HepG2 (cell line): ENCODE measurements around the gene COCH. TPM values are rescaled to one million over a fixed set of nuclear protein-coding genes. Genes with fewer than 3 reads are reported as not detected.

ENCODE experiments used
- ATAC-seq: fragments of 200-7000 bp; cut with Tn5 transposase; 3 replicates; pipeline ENCODE4 v1.9.1; 2020; ENCODE audit warnings: mild to moderate bottlenecking, moderate library complexity
- BruUV-seq: library from RNA; stranded (reverse); fragments of 400-500 nt; replicated peaks from 2 replicates; lab custom pipeline; 2021; lab: Mats Ljungman, UMichigan
- CTCF ChIA-PET: fragments of 300-600 bp; formaldehyde crosslinking; extraction: SDS; loops from one replicate; lab custom pipeline; 2021; ENCODE audit warnings: low total read pairs, inconsistent platforms, low intra/inter-chr PET ratio; lab: Yijun Ruan, JAX
- POLR2A ChIA-PET: fragments of 350-600 bp; sonication (Branson Sonifier 250); formaldehyde crosslinking; loops from one replicate; lab custom pipeline; 2020; ENCODE audit warnings: antibody characterized with exemption, inconsistent platforms; lab: Yijun Ruan, JAX
- DNase-seq: peaks from one replicate; pipeline ENCODE4 v3.0.0-alpha.2; 2015; ENCODE audit warnings: low spot score
- FAIRE-seq: peaks from 3 replicates; lab custom pipeline; 2011; peaks lifted over from hg19 to GRCh38; lab: Jason Lieb, UNC
- H2AFZ ChIP-seq: one replicate; pipeline ENCODE4 v1.6.1; 2011; ENCODE audit warnings: low read length, inconsistent platforms
- H3K27ac ChIP-seq: fragments of 300-600 bp; 3 replicates; pipeline ENCODE4 v1.8.0; 2011; ENCODE audit warnings: mixed run types, mild to moderate bottlenecking, mixed read lengths, low read length, inconsistent platforms; ENCODE audit not compliant: insufficient read depth; ENCODE audit errors: extremely low read length
- H3K27me3 ChIP-seq, 2 experiments: fragments of 200-600 bp in 1 of 2; 2 replicates in 1 of 2; 3 replicates in 1 of 2; pipeline versions ENCODE4 v1.6.0 to v1.8.0; 2011; ENCODE audit warnings: low read length in 2 of 2, mild to moderate bottlenecking in 2 of 2, moderate library complexity in 2 of 2, inconsistent platforms in 1 of 2; ENCODE audit not compliant: insufficient read depth in 2 of 2, control insufficient read depth in 1 of 2
- H3K36me3 ChIP-seq, 2 experiments: fragments of 200-600 bp in 1 of 2; replicated peaks in 1 of 2; 2 replicates in 1 of 2; 3 replicates in 1 of 2; pipeline versions ENCODE4 v1.5.1 to v1.8.0; 2011; ENCODE audit warnings: low read length in 2 of 2, inconsistent platforms in 1 of 2; ENCODE audit not compliant: insufficient read depth in 2 of 2, control insufficient read depth in 1 of 2
- H3K4me1 ChIP-seq: 2 replicates; pipeline ENCODE4 v1.5.1; 2012; ENCODE audit warnings: low read length, inconsistent platforms; ENCODE audit not compliant: insufficient read depth
- H3K4me2 ChIP-seq: 2 replicates; pipeline ENCODE4 v1.6.0; 2011; ENCODE audit warnings: low read depth, low read length, inconsistent platforms
- H3K4me3 ChIP-seq, 3 experiments: fragments of 200-600 bp in 1 of 3; sonication (generic), shearing (Covaris generic) in 1 of 3; replicated peaks in 1 of 3; 2 replicates each; pipeline ENCODE4 v1.5.1; 2011 to 2016; ENCODE audit warnings: low read length in 3 of 3, inconsistent platforms in 2 of 3, low read depth in 2 of 3, mild to moderate bottlenecking in 2 of 3, control low read depth in 1 of 3, mixed read lengths in 1 of 3; ENCODE audit not compliant: insufficient read depth in 1 of 3
- H3K79me2 ChIP-seq: one replicate; pipeline ENCODE4 v1.6.1; 2011; ENCODE audit warnings: low read length, inconsistent platforms; ENCODE audit not compliant: insufficient read depth
- H3K9ac ChIP-seq: 2 replicates; pipeline ENCODE4 v1.6.0; 2011; ENCODE audit warnings: mild to moderate bottlenecking, low read depth, low read length, inconsistent platforms; ENCODE audit not compliant: insufficient read depth
- H3K9me3 ChIP-seq: 2 replicates; pipeline ENCODE4 v1.5.1; 2012; ENCODE audit warnings: mild to moderate bottlenecking, low read length
- H4K20me1 ChIP-seq: 2 replicates; pipeline ENCODE4 v1.6.0; 2011; ENCODE audit warnings: inconsistent platforms, mild to moderate bottlenecking, low read length, moderate library complexity; ENCODE audit not compliant: insufficient read depth
- BORCS8-MEF2B ChIP-seq: sonication (generic); formaldehyde crosslinking; IDR thresholded peaks from 2 replicates; pipeline ENCODE4 v1.8.0; 2022; ENCODE audit warnings: mild to moderate bottlenecking, missing genetic modification reagents
- CHD4 ChIP-seq: fragments of 200-600 bp; sonication (generic); IDR thresholded peaks from 2 replicates; pipeline ENCODE4 v1.7.0; 2017; ENCODE audit warnings: mild to moderate bottlenecking, low read length, borderline replicate concordance
- HOXA5 ChIP-seq: sonication (generic); formaldehyde crosslinking; IDR thresholded peaks from 2 replicates; pipeline ENCODE4 v1.4.0; 2020; ENCODE audit warnings: missing genetic modification reagents
- PLRG1 ChIP-seq: fragments of 450-650 bp; conservative IDR thresholded peaks from 2 replicates; pipeline ENCODE4 v1.6.1; 2016
- WGBS: methylation state at CpG from one replicate; pipeline ENCODE4 v1.1.6; 2017; ENCODE audit warnings: low lambda C conversion rate; 5-methylcytosine and 5-hydroxymethylcytosine counted together
- in situ Hi-C: cut with HindIII; loops from 2 replicates; pipeline ENCODE4 v1.10.0; 2017; ENCODE audit warnings: low pct_unique_long_range_greater_than_20kb; ENCODE audit not compliant: extremely low pct_ligation_motif_present
- intact Hi-C: fragments of 100-400 bp; cut with micrococcal nuclease; formaldehyde crosslinking; loops from one replicate; pipeline ENCODE4 v1.10.0; 2022; ENCODE audit not compliant: unreplicated experiment
- polyA plus RNA-seq, 8 experiments: library from polyadenylated mRNA; depleted of rRNA in 3 of 8; stranded (reverse) in 7 of 8; unstranded in 1 of 8; fragments of >200 nt; fragmentation: Illumina TruSeq in 4 of 8; extraction: Trizol in 4 of 8; gene quantifications; 2 replicates each; pipeline versions ENCODE4 v1.2.1 to v1.2.3, GENCODE V29; 2011 to 2016; ENCODE audit warnings: low read depth in 4 of 8, missing spikeins in 1 of 8, mixed read lengths in 1 of 8; ENCODE audit not compliant: insufficient read depth in 1 of 8
- total RNA-seq, 5 experiments: library from RNA; depleted of rRNA; stranded (reverse); fragments of >200 nt; fragmentation: Illumina TruSeq; extraction: Trizol; gene quantifications; 2 replicates each; pipeline ENCODE4 v1.2.3, GENCODE V29; 2016; ENCODE audit warnings: low read depth in 1 of 5
- TF ChIP-seq, protein P1 (sequence below): sonication (generic); formaldehyde crosslinking; IDR thresholded peaks from 2 replicates; pipeline ENCODE4 v1.5.1; 2020; ENCODE audit warnings: mild to moderate bottlenecking, missing genetic modification reagents

The COCH gene
- total and polyA plus RNA-seq, 2 of the 13 experiments (the other 11 are each of a cell fraction or from before 2014, with no cell fraction given), result 78.2 to 79.3 TPM

DNA sequence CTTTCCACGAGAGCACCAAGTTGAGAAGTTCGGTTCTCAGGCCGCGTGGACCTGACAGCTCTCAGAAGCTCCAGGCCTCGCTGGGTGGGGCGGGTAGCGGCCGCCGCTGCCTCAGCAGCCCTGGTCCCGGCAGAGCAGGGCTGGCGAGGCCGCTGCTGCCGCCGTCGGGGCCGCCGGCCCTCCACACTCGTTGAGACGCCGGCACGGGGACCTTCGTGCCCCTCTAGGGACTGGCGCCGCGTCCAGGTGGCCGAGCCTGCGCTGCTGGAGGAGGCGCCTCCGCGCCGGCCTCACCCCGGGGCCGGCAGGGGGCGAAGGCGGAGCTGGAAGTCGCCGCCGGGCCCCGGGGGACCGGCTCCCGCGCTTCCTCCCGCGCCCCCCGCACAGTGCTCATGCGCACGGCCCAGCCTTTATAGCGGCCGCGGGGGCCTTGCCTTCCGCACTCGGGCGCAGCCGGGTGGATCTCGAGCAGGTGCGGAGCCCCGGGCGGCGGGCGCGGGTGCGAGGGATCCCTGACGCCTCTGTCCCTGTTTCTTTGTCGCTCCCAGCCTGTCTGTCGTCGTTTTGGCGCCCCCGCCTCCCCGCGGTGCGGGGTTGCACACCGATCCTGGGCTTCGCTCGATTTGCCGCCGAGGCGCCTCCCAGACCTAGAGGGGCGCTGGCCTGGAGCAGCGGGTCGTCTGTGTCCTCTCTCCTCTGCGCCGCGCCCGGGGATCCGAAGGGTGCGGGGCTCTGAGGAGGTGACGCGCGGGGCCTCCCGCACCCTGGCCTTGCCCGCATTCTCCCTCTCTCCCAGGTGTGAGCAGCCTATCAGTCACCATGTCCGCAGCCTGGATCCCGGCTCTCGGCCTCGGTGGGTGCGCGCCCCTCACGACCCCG, at the start of gene COCH (continued):
- peak; percentile 94 for TF ChIP-seq BORCS8-MEF2B (CRISPR knock-in tag)
- peak; percentile 94 for TF ChIP-seq HOXA5 (CRISPR knock-in tag)

DNA sequence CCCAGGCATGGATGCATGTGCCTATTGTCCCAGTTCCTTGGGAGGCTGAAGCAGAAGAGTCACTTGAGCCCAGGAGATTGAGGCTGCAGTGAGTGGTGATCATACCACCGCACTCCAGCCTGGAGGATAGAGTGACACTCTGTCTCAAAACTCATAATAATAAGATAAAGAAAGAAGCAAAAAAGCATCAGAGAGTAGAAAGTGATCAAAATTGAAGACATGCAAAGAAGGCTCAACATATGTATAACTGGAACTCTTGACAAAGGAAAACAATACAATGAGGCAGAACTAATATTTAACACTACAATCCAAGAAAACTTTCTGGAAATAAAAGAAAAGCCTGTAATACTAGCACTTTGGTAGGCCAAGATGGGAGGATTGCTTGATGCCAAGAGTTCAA, 48.3 kb upstream of the COCH start:
- Histone ChIP-seq H3K4me2 (no peak overlapping the region), H3K79me2 (no peaks in the 10 kb centered on the region), H4K20me1 (no peaks in the 10 kb centered on the region), H3K36me3 (no peaks in the 10 kb centered on the region), H3K9me3 (peaks cover 21% of the 10 kb centered on the region), H3K4me1 (no peaks in the 10 kb centered on the region), H3K27ac (no peak overlapping the region), H3K4me3 (no peak overlapping the region), H3K9ac (no peak overlapping the region), H3K27me3 (peaks cover 0 to 7% of the 10 kb centered on the region in 2 experiments; a peak in 1 of 5 replicates), H2AFZ (no peak overlapping the region)
- in situ Hi-C loops (no loop called here), intact Hi-C loops (no loop called here)
- CTCF ChIA-PET, result no interaction called here
- FAIRE-seq (no peak), DNase-seq (no peak), ATAC-seq (no peak)
- TF ChIP-seq, protein P1, sequence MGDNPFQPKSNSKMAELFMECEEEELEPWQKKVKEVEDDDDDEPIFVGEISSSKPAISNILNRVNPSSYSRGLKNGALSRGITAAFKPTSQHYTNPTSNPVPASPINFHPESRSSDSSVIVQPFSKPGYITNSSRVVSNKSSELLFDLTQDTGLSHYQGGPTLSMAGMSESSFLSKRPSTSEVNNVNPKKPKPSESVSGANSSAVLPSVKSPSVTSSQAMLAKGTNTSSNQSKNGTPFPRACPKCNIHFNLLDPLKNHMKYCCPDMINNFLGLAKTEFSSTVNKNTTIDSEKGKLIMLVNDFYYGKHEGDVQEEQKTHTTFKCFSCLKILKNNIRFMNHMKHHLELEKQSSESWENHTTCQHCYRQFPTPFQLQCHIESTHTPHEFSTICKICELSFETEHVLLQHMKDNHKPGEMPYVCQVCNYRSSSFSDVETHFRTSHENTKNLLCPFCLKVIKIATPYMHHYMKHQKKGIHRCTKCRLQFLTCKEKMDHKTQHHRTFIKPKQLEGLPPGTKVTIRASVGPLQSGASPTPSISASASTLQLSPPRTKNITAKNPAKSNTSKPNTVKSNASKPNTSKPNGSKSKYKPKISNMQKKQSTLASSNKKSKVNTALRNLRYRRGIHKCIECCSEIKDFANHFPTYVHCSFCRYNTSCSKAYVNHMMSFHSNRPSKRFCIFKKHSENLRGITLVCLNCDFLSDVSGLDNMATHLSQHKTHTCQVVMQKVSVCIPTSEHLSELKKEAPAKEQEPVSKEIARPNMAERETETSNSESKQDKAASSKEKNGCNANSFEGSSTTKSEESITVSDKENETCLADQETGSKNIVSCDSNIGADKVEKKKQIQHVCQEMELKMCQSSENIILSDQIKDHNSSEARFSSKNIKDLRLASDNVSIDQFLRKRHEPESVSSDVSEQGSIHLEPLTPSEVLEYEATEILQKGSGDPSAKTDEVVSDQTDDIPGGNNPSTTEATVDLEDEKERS (CRISPR knock-in tag), result peak; percentile 81; the same call in 1 of the 2 replicates
- TF ChIP-seq PLRG1 (no peak), CHD4 (0 out of 2 replicates have a peak, but pooled peaks have one; percentile 49)
- WGBS, result 2% methylated on average over 1 of the region's 1 CpG
- no TSS peak for BruUV-seq
- POLR2A ChIA-PET, result no interaction called here
